ENCODE results near the gene GPR156.

GRCh38 chr3:120148187-120148949 is 136.7 kb downstream of the GPR156 start:
- no peak for TF ChIP-seq CTCF (IDR thresholded peaks at IDR 0.05; ENCODE audit: insufficient read depth, low read length, poor library complexity, severe bottlenecking)
- TF ChIP-seq EZH2phosphoT487 (conservative IDR thresholded peaks at IDR 0.05; ENCODE audit: low read length), result no peak
